AG09309 (cell line): Measurements from ENCODE around the gene MYADM.

Experiments
- DNase-seq: peaks from one replicate; pipeline ENCODE4 v3.0.0-alpha.2; 2010; ENCODE audit warnings: low read depth
- H3K4me3 ChIP-seq: 2 replicates; pipeline ENCODE4 v1.5.1; 2011; ENCODE audit warnings: mild to moderate bottlenecking, low read depth, low read length, moderate library complexity; ENCODE audit not compliant: control insufficient read depth
- CTCF ChIP-seq: IDR thresholded peaks from 2 replicates; pipeline ENCODE4 v1.5.1; 2011; ENCODE audit warnings: mild to moderate bottlenecking, low read depth, low read length, inconsistent platforms; ENCODE audit not compliant: insufficient read depth, control insufficient read depth; ENCODE audit errors: missing control alignments

The MYADM gene

GRCh38 chr19:53867225-53868090, at the start of gene MYADM:
TSS of gene MYADM (plus strand) at chr19:53867883. CDS start at chr19:53873530, 5,647 bp downstream.
- peak within 1 kb of the TSS; percentile 70 for H3K4me3 ChIP-seq
- peak; percentile 90 for DNase-seq
- TF ChIP-seq CTCF = no peak

GRCh38 chr19:53818756-53819155, 48.9 kb upstream of the MYADM start:
- TF ChIP-seq CTCF = no peak
- no peak overlapping the region for H3K4me3 ChIP-seq
- no peak for DNase-seq

GRCh38 chr19:53819861-53820260, 47.8 kb upstream of the MYADM start:
- no peak for TF ChIP-seq CTCF
- DNase-seq = no peak
- H3K4me3 ChIP-seq = no peak overlapping the region

GRCh38 chr19:53823380-53824120, 44.1 kb upstream of the MYADM start:
- no peak overlapping the region for H3K4me3 ChIP-seq
- no peak for TF ChIP-seq CTCF
- DNase-seq = no peak

GRCh38 chr19:53824134-53824611, 43.5 kb upstream of the MYADM start, which contains the start of gene NLRP12:
TSS of gene NLRP12 (minus strand) at chr19:53824314. CDS start at chr19:53824174, 140 bp downstream.
- DNase-seq = no peak
- no peak for TF ChIP-seq CTCF
- H3K4me3 ChIP-seq = no peak within 1 kb of the TSS

- no peak for DNase-seq
- no peak overlapping the region for H3K4me3 ChIP-seq
- TF ChIP-seq CTCF = no peak
Observed at GRCh38 chr19:53826876-53827275, 40.8 kb upstream of the MYADM start.
